Natural killer cell (primary cell): ENCODE results near the gene GLIS2. TPM values are rescaled to one million over a fixed set of nuclear protein-coding genes. Genes with fewer than 3 reads are reported as not detected.

Experiments
- ATAC-seq, 3 donors: fragments of 150-1000 bp in 2 of 3; fragments of 200-7000 bp in 1 of 3; cut with Tn5 transposase; 1 replicate in 1 of 3; 2 replicates in 2 of 3; pipeline ENCODE4 v1.10.0; 2021; ENCODE audit warnings: mild to moderate bottlenecking in 2 of 3, moderate library complexity in 2 of 3
- DNase-seq, 2 donors: peaks; one replicate each; pipeline versions ENCODE4 v3.0.0 to v3.0.0-alpha.2; 2013 to 2021; ENCODE audit warnings: mixed read lengths in 1 of 2
- H3K27ac ChIP-seq: one replicate; pipeline ENCODE4 v1.5.1; 2013; ENCODE audit warnings: mild to moderate bottlenecking, low read length
- H3K27me3 ChIP-seq: one replicate; pipeline ENCODE4 v1.6.1; 2013; ENCODE audit warnings: low read length; ENCODE audit not compliant: control insufficient read depth, insufficient read depth
- H3K36me3 ChIP-seq: one replicate; pipeline ENCODE4 v1.6.1; 2013; ENCODE audit warnings: low read length; ENCODE audit not compliant: control insufficient read depth, insufficient read depth
- H3K4me1 ChIP-seq: one replicate; pipeline ENCODE4 v1.6.1; 2013; ENCODE audit warnings: low read length; ENCODE audit not compliant: control insufficient read depth, insufficient read depth
- H3K4me3 ChIP-seq: one replicate; pipeline ENCODE4 v1.5.1; 2013; ENCODE audit warnings: low read length
- H3K9me3 ChIP-seq: one replicate; pipeline ENCODE4 v1.6.1; 2013; ENCODE audit warnings: low read length; ENCODE audit not compliant: control insufficient read depth, insufficient read depth
- H3K27ac Mint-ChIP-seq, 2 donors: one replicate each; pipeline ENCODE4 v1.8.0; 2022; ENCODE audit warnings: mild to moderate bottlenecking in 2 of 2, mixed read lengths in 2 of 2, moderate library complexity in 1 of 2
- H3K27me3 Mint-ChIP-seq, 2 donors: one replicate each; pipeline ENCODE4 v1.8.0; 2022; ENCODE audit warnings: low read depth in 2 of 2, mixed read lengths in 2 of 2
- H3K36me3 Mint-ChIP-seq: one replicate; pipeline ENCODE4 v1.8.0; 2022; ENCODE audit warnings: mixed read lengths
- H3K4me1 Mint-ChIP-seq, 2 donors: one replicate each; pipeline ENCODE4 v1.8.0; 2022; ENCODE audit warnings: mixed read lengths in 2 of 2
- H3K4me3 Mint-ChIP-seq: one replicate; pipeline ENCODE4 v1.8.0; 2022; ENCODE audit warnings: mild to moderate bottlenecking, moderate library complexity, mixed read lengths
- H3K9me3 Mint-ChIP-seq, 2 donors: one replicate each; pipeline ENCODE4 v1.8.0; 2022; ENCODE audit warnings: mixed read lengths in 2 of 2
- CTCF ChIP-seq: fragments of 200-600 bp; IDR thresholded peaks from one replicate; pipeline ENCODE4 v1.8.0; 2022; ENCODE audit warnings: antibody characterized with exemption
- WGBS: methylation state at CpG from one replicate; pipeline ENCODE4 v1.1.7; 2013; ENCODE audit warnings: missing lambda C conversion rate; ENCODE audit not compliant: insufficient coverage; 5-methylcytosine and 5-hydroxymethylcytosine counted together
- intact Hi-C: fragments of 100-400 bp; cut with micrococcal nuclease; formaldehyde crosslinking; loops from one replicate; pipeline ENCODE4 v1.14.2; 2022
- total RNA-seq, 4 donors: library from RNA; stranded (reverse); fragments of 120-200 nt in 1 of 4; gene quantifications; one replicate each; pipeline versions ENCODE4 v1.2.3 to v1.2.4, GENCODE V29; 2013 to 2022

The GLIS2 gene
- total RNA-seq, 3 donors from 2014 or later (not counting 1 experiment from before 2014, with no cell fraction given) = 0.05 to 0.35 TPM; not detected in 1

DNA sequence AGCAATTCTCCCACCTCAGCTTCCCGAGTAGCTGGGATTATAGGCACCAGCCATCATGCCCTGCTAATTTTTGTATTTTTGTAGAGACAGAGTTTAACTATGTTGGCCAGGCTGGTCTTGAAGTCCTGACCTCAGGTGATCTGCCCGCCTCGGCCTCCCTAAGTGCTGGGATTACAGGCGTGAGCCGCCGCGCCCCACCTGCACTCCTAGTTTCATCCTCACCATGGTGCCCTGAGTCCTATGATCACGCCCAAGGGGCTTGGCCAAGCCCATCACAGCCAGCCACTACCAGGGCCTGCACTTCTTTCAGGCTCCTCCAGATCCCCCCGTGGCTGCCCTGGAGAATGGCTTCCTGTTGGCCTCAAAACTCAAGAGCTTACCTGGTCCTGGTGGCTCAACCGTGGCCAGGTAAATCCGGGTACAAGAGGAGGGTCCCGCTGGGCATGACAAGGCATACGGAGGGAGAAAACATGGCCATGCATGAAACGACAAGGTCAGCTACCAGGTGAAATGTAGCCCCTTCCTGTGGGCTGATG lies 22.6 kb upstream of the GLIS2 start:
- no peak overlapping the region for H3K4me3 ChIP-seq
- H3K27ac ChIP-seq = no peak overlapping the region
- Mint-ChIP-seq H3K9me3 (no peaks in the 10 kb centered on the region), H3K4me3 (no peak overlapping the region), H3K4me1 (peaks cover 0 to 12% of the 10 kb centered on the region in 2 donors), H3K27me3 (peaks cover 5 to 16% of the 10 kb centered on the region in 2 donors), H3K27ac (no peak overlapping the region), H3K36me3 (no peaks in the 10 kb centered on the region)
- no peaks in the 10 kb centered on the region for H3K9me3 ChIP-seq
- H3K36me3 ChIP-seq = no peaks in the 10 kb centered on the region
- ATAC-seq = no peak
- no peak for TF ChIP-seq CTCF
- 77% methylated on average over 13 of the region's 14 CpGs for WGBS
- peaks cover 5% of the 10 kb centered on the region for H3K27me3 ChIP-seq
- intact Hi-C loops = no loop called here
- DNase-seq = no peak
- H3K4me1 ChIP-seq = peaks cover 5% of the 10 kb centered on the region

GRCh38 chr16:4293822-4294457 lies 21.9 kb upstream of the GLIS2 start:
- no peak overlapping the region for H3K4me3 Mint-ChIP-seq
- H3K27ac ChIP-seq = no peak overlapping the region
- ATAC-seq = no peak
- peaks cover 5 to 16% of the 10 kb centered on the region in 2 donors for H3K27me3 Mint-ChIP-seq
- peaks cover 0 to 8% of the 10 kb centered on the region in 2 donors for H3K4me1 Mint-ChIP-seq
- no peaks in the 10 kb centered on the region for H3K36me3 ChIP-seq
- intact Hi-C loops = no loop called here
- H3K36me3 Mint-ChIP-seq = no peaks in the 10 kb centered on the region
- no peaks in the 10 kb centered on the region for H3K9me3 ChIP-seq
- H3K27me3 ChIP-seq = peaks cover 5% of the 10 kb centered on the region
- WGBS = 44% methylated on average over 20 of the region's 20 CpGs
- H3K4me3 ChIP-seq = no peak overlapping the region
- no peak overlapping the region for H3K27ac Mint-ChIP-seq
- no peaks in the 10 kb centered on the region for H3K9me3 Mint-ChIP-seq
- no peak for DNase-seq
- no peaks in the 10 kb centered on the region for H3K4me1 ChIP-seq
- no peak for TF ChIP-seq CTCF

DNA sequence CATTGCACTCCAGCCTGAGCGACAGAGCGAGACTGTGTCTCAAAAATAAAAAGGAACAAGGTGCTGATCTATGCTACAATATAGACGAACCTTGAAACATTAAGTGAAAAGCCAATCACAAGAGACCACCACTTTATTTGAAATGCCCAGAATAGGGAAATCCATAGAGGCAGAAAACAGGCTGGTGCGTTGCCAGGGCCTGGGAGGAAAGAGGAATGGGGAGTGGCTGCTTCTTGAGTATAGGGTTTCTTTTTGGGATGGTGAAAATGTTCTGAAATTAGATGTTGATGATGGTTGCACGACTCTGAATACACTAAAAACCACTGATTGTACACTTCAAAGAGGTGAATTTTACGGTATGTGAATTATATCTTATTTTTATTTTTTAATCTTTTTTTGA lies 20.3 kb upstream of the GLIS2 start:
- TF ChIP-seq CTCF = no peak
- H3K36me3 ChIP-seq = no peaks in the 10 kb centered on the region
- Mint-ChIP-seq H3K27me3 (peaks cover 5 to 14% of the 10 kb centered on the region in 2 donors), H3K27ac (no peak overlapping the region), H3K4me1 (peaks cover 0 to 8% of the 10 kb centered on the region in 2 donors), H3K4me3 (no peak overlapping the region), H3K36me3 (no peaks in the 10 kb centered on the region), H3K9me3 (no peaks in the 10 kb centered on the region)
- no peak overlapping the region for H3K4me3 ChIP-seq
- DNase-seq (no peak), ATAC-seq (no peak)
- intact Hi-C loops = no loop called here
- no peak overlapping the region for H3K27ac ChIP-seq
- peaks cover 5% of the 10 kb centered on the region for H3K27me3 ChIP-seq
- H3K9me3 ChIP-seq = no peaks in the 10 kb centered on the region
- 77% methylated on average over 5 of the region's 6 CpGs for WGBS
- H3K4me1 ChIP-seq = no peaks in the 10 kb centered on the region

DNA sequence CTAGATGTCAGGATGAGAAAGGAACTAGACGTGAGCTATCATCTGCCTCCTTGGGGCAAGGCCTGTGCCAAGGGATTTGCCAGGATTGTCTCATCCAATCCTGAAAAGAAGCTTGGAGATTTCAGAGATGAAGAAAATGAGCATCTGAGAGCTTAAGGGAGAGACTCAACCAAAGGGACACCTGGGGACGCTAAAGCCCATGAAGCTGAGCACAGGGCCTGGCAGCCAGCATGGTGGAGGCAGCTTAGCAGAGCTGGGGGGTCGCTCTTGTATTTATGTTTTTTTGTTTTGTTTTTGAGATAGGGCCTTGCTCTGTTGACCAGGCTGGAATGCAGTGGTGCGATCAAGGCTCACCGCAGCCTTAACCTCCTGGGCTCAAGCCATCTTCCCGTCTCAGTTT lies 18.4 kb upstream of the GLIS2 start:
- no peaks in the 10 kb centered on the region for H3K4me1 ChIP-seq
- intact Hi-C loops = no loop called here
- no peak for TF ChIP-seq CTCF
- no peak for ATAC-seq
- no peaks in the 10 kb centered on the region for H3K36me3 Mint-ChIP-seq
- H3K27me3 ChIP-seq = peaks cover 5% of the 10 kb centered on the region
- H3K36me3 ChIP-seq = no peaks in the 10 kb centered on the region
- no peaks in the 10 kb centered on the region for H3K9me3 ChIP-seq
- H3K27me3 Mint-ChIP-seq = peaks cover 0 to 8% of the 10 kb centered on the region in 2 donors
- H3K4me3 Mint-ChIP-seq = no peak overlapping the region
- WGBS = 90% methylated on average over 6 of the region's 6 CpGs
- H3K27ac Mint-ChIP-seq = no peak overlapping the region
- H3K27ac ChIP-seq = no peak overlapping the region
- H3K4me3 ChIP-seq = no peak overlapping the region
- no peak for DNase-seq
- peaks cover 0 to 8% of the 10 kb centered on the region in 2 donors for H3K4me1 Mint-ChIP-seq
- no peaks in the 10 kb centered on the region for H3K9me3 Mint-ChIP-seq
